ENCODE data around the gene SSC4D. TPM values are rescaled to one million over a fixed set of nuclear protein-coding genes. Genes with fewer than 3 reads are reported as not detected.

The SSC4D gene
- total RNA-seq, 1 donor from 2014 or later, result not detected

DNA sequence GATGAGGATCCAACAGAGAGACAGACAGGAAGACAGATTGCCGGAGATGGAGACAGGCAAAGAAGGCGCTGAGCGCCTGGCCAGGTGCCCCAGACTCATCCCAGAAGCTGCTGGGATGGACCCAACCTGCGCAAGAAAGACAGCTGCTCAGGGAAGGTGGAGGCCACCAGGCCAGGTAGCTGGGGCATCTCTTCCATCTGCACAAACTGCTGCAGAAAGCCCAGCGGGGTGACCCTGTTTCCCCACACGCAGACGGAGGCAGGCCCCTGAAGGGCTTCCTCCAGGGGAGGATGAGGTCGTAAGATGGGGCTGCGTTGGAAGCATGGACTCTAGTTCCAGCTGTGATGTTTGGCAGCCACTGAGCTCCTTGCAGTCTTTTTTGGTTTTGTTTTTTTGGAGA lies 34.2 kb downstream of the SSC4D start:
- H3K4me3 ChIP-seq, result no peak overlapping the region
- H3K9me3 ChIP-seq, result no peaks in the 10 kb centered on the region
- intact Hi-C loops (cut with DNase I), result no loop called here
- peaks cover 20% of the 10 kb centered on the region for H3K4me1 ChIP-seq
- no peak for DNase-seq (ENCODE audit: extremely low spot score in 2 of 2)
- H3K36me3 ChIP-seq, result no peaks in the 10 kb centered on the region
- H3K27ac ChIP-seq, result no peak overlapping the region
- H3K27me3 ChIP-seq, result no peaks in the 10 kb centered on the region
- TF ChIP-seq, protein P1, sequence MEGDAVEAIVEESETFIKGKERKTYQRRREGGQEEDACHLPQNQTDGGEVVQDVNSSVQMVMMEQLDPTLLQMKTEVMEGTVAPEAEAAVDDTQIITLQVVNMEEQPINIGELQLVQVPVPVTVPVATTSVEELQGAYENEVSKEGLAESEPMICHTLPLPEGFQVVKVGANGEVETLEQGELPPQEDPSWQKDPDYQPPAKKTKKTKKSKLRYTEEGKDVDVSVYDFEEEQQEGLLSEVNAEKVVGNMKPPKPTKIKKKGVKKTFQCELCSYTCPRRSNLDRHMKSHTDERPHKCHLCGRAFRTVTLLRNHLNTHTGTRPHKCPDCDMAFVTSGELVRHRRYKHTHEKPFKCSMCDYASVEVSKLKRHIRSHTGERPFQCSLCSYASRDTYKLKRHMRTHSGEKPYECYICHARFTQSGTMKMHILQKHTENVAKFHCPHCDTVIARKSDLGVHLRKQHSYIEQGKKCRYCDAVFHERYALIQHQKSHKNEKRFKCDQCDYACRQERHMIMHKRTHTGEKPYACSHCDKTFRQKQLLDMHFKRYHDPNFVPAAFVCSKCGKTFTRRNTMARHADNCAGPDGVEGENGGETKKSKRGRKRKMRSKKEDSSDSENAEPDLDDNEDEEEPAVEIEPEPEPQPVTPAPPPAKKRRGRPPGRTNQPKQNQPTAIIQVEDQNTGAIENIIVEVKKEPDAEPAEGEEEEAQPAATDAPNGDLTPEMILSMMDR (IDR thresholded peaks at IDR 0.05), result no peak
- TF ChIP-seq POLR2AphosphoS5 (IDR thresholded peaks at IDR 0.05; ENCODE audit: insufficient read depth in 1 of 2, low read depth in 1 of 2) (no peak), POLR2A (IDR thresholded peaks at IDR 0.05) (no peak)

DNA sequence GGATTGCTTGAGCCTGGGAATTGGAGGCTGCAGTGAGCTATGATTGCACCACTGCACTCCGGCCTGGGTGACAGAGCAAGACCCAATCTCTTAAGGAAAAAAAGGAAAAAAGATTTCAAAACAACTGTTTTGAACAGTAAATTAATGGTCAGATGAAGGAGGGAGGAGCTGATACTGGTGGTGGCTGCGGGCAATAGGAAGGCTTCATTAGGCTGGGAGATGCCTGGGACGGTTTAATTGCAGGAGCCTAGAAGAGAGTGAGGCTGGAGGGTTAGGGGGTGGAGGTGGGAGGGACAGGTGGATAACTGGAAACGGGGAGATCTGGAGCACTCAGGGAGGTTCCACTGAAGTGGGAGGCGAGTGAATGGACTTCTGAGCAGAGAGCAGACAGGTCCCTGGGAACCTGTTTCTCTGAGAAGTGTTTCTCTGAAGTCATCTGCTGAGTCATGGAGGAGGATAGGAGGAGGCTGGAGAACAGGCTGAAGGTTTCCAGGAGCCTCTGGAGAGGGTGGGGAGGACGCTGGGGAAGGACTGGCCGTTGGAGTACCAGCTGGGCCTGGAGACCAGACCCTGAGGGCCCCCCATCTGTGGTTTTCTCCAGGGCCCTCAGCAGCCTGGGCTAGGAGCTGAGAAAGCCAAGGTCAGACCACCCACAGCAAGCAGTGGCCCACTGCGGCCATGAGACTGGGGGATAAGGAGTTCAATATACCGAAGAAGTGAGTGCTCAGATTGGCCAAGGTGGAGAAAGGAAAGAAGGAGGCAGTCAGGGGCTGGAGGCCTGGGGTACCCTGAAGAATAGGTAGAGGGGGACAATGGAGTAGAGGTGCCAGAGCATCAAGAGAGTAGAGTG lies 36.3 kb downstream of the SSC4D start:
- Histone ChIP-seq H3K36me3 (no peaks in the 10 kb centered on the region), H3K4me1 (peaks cover 9% of the 10 kb centered on the region), H3K27ac (peak overlapping the region; percentile 48), H3K4me3 (no peak overlapping the region), H3K9me3 (no peaks in the 10 kb centered on the region), H3K27me3 (no peaks in the 10 kb centered on the region)
- intact Hi-C loops (cut with DNase I), result no loop called here
- no peak for DNase-seq (ENCODE audit: extremely low spot score in 2 of 2)
- no peak for TF ChIP-seq POLR2A (IDR thresholded peaks at IDR 0.05)
- TF ChIP-seq POLR2AphosphoS5 (IDR thresholded peaks at IDR 0.05; ENCODE audit: insufficient read depth in 1 of 2, low read depth in 1 of 2), result peak in 1 of 2 donors; percentile 50
- TF ChIP-seq, protein P1 (IDR thresholded peaks at IDR 0.05), result no peak

DNA sequence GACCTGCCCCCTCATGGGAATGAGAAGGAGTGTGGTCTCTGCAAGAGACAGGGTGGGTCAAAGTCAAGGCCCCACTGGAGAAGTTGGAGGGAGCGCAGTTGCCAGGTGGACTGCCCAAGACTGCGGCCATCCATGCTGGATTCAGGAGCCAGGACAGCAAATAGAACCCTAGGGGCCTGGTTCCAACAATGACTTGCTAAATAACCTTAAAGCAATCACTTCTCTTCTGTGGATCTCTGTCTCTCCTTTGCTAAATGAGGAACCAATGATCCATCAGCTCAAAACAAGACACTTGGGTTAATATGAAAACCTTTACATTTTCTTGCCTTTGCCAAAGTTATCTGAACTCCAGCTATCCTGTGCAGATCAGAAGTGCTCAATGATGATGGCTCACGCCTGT lies 38.1 kb downstream of the SSC4D start:
- no peak for DNase-seq (ENCODE audit: extremely low spot score in 2 of 2)
- Histone ChIP-seq H3K36me3 (no peaks in the 10 kb centered on the region), H3K9me3 (no peaks in the 10 kb centered on the region), H3K4me3 (no peak overlapping the region), H3K27me3 (no peaks in the 10 kb centered on the region), H3K4me1 (peaks cover 9% of the 10 kb centered on the region), H3K27ac (no peak overlapping the region)
- intact Hi-C loops (cut with DNase I), result no loop called here
- TF ChIP-seq, protein P1 (IDR thresholded peaks at IDR 0.05), result no peak
- TF ChIP-seq POLR2AphosphoS5 (IDR thresholded peaks at IDR 0.05; ENCODE audit: insufficient read depth in 1 of 2, low read depth in 1 of 2), result no peak
- no peak for TF ChIP-seq POLR2A (IDR thresholded peaks at IDR 0.05)

DNA sequence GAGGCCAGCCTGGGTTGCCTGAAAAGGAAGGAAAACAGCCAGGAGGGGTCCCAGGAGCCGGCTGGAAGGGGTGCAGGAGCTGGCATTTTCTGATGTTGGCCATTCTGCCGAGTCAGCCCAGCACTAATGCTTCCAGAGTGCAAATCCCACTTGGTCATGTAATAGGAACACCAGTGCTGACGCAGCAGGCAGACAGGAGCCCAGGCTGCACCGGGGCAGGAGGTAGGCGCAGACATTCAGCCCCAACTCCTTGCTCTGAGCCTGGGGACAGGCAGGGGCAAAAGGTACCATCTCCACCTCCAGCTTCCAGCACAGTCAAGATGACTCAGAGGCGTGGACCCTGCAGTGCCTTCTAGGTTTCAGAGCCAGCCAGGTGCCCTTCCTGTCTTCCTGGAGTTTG lies 40.5 kb downstream of the SSC4D start:
- DNase-seq (ENCODE audit: extremely low spot score in 2 of 2), result no peak
- TF ChIP-seq POLR2AphosphoS5 (IDR thresholded peaks at IDR 0.05; ENCODE audit: insufficient read depth in 1 of 2, low read depth in 1 of 2) (no peak), POLR2A (IDR thresholded peaks at IDR 0.05) (no peak)
- TF ChIP-seq, protein P1 (IDR thresholded peaks at IDR 0.05), result no peak
- intact Hi-C loops (cut with DNase I), result no loop called here
- peaks cover 33% of the 10 kb centered on the region for H3K4me1 ChIP-seq
- no peaks in the 10 kb centered on the region for H3K36me3 ChIP-seq
- H3K9me3 ChIP-seq, result no peaks in the 10 kb centered on the region
- no peak overlapping the region for H3K4me3 ChIP-seq
- H3K27me3 ChIP-seq, result no peaks in the 10 kb centered on the region
- no peak overlapping the region for H3K27ac ChIP-seq

DNA sequence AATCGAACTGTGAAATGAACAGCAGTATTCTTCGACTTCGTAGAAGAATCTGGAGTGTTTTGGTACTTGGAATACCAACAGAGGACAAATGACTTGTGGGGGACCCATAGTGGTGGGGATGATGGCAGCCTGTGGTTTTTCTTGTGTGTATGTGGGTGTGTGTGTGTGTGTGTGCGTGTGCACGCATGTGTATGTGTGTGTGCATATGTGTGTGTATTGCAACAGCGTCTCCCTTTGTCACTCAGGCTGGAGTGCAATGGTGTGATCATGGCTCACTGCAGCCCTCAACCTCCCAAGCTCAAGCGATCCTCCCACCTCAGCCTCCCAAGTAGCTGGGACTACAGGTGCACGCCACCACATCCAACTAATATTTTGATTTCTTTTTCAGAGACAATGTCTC lies 41.3 kb downstream of the SSC4D start:
- H3K4me1 ChIP-seq, result peaks cover 33% of the 10 kb centered on the region
- intact Hi-C loops (cut with DNase I), result no loop called here
- no peak overlapping the region for H3K4me3 ChIP-seq
- no peaks in the 10 kb centered on the region for H3K27me3 ChIP-seq
- no peak overlapping the region for H3K27ac ChIP-seq
- H3K36me3 ChIP-seq, result no peaks in the 10 kb centered on the region
- TF ChIP-seq POLR2AphosphoS5 (IDR thresholded peaks at IDR 0.05; ENCODE audit: insufficient read depth in 1 of 2, low read depth in 1 of 2) (no peak), POLR2A (IDR thresholded peaks at IDR 0.05) (no peak)
- TF ChIP-seq, protein P1 (IDR thresholded peaks at IDR 0.05), result no peak
- H3K9me3 ChIP-seq, result no peaks in the 10 kb centered on the region
- no peak for DNase-seq (ENCODE audit: extremely low spot score in 2 of 2)

Measured in vagina (tissue), 2 donors.